Fibroblast of the conjunctiva (primary cell): ENCODE measurements around the gene SSBP3.

ENCODE experiments used
- DNase-seq: peaks from one replicate; pipeline ENCODE4 v3.0.0-alpha.2; 2010; ENCODE audit warnings: low read depth

Gene SSBP3

DNA sequence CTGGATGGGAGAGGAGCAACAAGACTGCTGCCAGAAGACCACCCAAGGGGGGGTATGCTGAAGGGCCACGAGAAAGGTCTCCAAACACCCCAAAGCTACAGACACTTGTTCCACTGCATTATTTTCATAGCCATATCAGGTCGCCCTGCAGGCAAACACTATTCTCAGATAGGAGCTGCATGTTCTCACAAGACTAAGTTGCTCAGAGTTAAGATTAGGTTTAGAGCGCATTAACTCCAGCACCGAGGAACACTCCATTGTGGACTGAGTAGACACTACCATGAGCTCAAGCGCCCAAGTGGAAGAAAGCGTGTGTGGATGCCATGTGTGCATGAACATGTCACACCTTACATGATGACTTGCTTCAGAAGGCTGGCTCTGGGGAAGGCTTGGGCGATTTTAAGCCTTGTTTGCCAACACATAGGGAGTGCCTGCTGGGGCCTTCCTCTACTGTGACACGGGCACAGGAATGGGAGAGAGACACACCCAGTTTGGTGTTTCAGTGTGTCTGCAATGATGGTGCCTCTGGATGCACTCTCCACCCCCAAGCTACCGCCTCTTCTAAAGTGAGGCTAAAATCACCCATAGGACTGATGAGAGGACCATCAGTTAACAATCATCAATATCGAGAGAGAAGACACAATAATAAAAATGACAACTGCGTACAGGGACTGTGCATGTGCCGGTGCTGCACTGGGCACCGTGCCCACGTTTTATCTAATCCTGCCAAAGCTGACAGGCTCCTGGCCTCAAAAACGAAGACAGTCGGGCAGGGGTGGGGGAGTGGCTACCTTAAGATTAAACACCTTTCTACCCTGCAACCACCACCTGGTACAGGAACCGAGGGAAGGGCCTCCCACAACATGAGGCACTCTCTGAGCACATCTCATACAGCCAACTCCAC is 34.9 kb downstream of the SSBP3 start:
- DNase-seq, result no peak

DNA sequence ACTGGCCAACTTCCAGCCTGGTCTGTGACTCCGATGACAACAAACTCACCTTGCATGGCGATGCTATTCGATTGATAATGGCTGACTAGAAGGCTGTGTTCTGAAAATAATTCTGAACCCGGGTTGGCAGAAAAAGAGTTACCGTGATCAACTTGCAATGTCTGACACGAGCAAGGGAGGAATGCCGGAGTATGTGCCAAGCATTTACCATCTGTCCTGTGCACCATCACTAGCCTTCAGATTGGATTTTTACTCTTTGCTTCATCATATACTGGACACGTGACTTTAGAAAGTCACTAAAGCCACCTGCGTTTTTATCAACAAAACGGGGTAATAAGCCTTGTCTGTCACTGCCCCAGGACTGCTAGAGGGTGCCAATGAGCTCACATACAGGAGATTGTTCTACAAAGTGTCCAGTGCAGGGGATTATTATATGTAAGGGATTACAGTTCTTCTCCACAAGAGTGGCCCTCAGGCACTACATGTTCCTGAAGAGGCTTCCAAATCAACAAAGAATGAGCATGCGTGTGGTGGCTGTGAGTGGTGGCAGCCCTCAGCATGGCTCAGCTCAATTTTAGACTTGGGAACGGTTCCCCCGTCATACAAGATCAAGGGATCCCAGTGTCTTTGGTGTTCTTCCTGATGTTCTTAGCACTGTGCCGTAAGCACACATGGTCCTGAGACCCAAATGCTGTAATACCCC is 35.8 kb downstream of the SSBP3 start:
- DNase-seq, result no peak

DNA sequence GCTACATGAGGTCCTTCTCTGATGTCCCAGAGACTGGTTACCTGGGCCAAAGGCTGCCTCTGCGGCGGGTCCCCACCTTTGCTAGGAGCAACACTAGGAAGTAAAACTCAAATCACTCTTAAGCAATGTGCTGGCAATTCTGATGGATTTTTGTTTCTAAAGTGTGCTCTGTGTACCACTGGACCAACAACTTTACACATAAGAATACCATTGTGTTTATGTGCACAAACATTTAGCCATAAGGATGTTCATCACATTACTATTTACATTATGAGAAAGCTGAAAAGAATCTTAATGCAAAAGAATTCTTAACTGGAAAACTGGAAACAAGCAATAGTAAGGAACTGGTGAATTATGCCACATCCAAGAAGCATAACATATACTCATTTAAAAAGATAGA is 38.6 kb downstream of the SSBP3 start:
- no peak for DNase-seq

DNA sequence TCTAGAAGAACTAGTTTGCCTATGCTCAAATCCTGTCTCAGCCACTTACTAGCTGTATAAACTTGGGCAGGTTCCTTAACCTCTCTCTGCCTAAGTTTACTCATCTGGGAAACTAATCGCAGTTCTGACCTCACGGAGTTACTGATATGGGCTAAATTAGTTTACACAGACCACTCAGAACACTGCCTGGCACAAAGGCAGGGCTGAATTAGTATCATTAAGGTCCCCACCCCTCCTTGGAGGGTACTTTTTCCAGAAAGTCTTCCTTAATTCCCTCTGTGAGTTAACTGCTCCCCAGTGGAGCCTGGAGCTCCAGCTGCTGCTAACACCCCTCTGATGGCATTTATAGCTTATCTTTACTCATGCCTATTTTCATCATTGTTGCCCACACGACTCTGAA is 40.3 kb downstream of the SSBP3 start:
- DNase-seq, result no peak

GRCh38 chr1:54365398-54365797 is 40.8 kb downstream of the SSBP3 start:
- no peak for DNase-seq

- DNase-seq, result no peak
Measured at GRCh38 chr1:54364995-54365394, 41.2 kb downstream of the SSBP3 start.

- DNase-seq, result no peak
Measured at GRCh38 chr1:54364582-54364981, 41.6 kb downstream of the SSBP3 start.

GRCh38 chr1:54363925-54364324 is 42.3 kb downstream of the SSBP3 start:
- no peak for DNase-seq

DNA sequence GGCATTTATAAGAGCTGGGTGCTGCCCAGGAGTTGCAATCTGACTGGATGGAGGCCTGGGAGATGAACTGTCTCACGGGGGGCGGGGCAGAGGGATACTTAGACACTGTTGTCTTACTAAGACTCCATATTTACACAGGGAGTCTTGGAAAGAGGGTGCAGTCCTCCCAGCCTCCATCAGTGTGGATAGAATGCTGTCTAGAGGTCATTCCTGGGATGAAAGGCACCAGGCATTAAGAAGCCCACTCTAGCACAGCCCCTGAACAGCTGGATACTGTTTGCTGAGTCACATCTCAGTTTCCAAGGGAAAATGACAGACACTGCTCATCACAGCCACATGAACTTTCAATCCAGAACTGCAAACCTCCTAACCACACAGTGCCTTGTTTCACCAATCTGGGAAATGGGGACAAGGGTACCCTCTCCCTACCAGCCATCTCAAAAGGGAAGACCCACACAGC is 43.3 kb downstream of the SSBP3 start:
- DNase-seq, result no peak

DNA sequence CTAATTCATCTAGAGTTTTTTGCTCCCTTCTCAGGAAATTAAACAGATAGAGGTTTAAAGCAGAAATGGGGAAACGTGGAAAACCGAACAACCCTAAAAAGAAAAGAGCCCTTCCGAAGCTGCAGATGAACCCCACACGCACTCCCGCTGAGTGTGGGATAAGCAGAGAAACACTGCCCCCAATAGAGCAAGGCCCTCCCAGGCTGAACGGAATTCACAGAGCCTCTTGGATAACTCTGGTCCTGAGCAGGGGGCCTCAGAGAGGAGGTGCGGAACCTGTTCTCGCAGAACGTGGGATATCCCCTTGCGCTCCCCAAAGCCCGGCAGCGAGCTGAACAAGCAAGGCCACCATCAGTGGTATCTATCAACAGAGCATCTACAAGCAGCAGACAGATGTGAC is 44.9 kb downstream of the SSBP3 start:
- no peak for DNase-seq

DNA sequence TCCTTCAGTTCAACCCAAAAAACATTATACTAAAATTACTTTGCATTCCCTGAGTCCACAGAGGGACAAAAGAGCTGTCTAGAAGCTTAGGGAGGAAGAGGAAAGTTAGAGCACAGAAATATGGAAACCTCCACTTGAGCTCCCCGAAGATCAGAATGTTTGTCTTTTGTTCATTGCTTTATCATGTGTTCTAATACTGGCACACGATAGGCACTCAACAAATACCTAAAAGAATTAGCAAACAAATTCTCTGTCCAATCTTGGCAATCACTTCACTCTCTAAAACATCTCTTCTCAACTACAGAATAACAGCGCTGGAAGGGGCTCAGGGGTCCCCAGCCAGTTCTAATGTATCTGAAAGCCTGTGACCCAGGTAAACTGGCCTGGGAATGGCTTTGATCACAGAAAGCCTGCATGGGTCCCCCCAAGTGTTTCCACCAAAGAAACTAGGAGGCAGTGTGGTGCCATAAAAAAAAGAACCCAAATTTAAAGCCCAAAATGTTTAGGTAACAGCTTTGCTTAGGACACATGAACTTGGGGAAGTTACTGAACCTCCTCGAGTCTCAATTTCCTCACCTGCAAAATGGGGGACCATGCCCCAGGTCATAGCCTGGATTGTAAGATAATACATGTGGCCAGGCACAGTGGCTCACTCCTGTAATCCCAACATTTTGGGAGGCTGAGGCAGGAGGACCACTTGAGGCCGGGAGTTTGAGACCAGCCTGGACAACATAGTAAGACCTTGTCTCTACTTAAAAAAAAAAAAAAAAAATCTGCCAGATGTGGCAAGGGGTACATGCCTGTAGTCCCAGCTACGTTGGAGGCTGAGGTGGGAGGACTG is 45.8 kb downstream of the SSBP3 start:
- DNase-seq, result no peak

DNA sequence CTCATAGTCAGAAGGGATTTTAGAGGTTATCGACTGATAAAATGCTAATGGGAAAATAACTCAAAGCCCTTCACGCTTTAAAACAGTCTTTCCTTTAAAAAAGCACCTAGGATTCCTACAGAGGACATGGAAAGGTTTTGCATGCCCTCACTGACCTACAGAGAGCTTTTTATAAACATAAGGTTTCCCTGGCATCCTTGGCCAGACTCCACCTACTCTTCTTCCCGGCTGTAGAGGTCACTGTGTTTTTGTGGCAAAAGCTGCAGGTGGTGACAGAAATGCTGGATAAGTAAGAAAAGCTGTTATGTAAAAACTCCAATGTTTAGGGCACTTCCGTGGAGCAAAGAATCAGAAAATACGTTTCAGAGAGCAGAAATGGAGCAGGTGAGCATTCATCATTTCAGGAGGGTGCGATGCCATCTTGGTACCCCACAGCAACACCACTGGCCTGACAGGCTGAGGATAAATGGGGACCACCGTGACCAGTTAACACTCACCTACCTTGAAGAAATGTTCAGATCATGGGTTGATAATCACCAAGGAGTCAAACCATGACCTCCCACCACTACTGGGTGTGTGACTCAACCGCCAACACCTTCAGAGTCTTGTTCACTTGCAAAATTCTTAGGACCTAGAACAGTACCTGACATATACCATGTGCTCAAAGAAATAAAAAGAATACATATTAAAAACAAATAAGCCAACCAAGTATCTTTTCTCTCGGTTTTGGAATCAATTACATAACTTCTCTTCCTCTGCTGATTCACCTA is 46.6 kb downstream of the SSBP3 start:
- DNase-seq, result no peak

DNA sequence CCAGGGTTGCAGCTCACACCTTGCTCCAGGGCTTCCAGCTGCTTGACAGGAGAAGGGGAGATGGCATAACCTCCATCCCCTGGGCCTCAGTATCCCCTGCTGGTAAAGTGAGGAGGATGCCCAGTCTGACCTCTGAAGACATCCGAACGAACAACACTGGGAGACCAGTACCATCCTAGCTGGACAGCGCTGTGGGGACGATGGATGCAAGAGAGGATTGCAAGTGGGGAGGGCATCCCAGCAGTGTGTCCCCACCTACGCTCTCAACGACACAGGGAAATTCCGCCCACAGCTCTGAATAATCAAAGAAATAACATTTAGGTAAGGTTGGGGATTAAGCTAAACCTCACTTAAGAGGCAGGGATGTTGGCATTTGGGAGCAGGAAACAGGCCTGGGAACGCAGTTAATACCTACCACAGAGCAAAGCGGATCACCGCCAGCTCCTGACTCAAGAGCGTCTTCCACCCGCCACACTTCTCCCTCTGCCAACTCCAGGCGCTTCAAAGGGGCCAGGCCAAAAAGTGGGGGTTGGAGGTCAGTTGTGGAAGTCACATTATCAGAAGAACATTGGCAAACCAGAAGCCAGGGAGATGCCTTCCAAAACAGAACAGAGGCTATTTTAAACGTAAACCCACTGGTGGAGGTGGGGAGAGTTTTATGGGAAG is 47.6 kb downstream of the SSBP3 start:
- DNase-seq, result no peak

DNA sequence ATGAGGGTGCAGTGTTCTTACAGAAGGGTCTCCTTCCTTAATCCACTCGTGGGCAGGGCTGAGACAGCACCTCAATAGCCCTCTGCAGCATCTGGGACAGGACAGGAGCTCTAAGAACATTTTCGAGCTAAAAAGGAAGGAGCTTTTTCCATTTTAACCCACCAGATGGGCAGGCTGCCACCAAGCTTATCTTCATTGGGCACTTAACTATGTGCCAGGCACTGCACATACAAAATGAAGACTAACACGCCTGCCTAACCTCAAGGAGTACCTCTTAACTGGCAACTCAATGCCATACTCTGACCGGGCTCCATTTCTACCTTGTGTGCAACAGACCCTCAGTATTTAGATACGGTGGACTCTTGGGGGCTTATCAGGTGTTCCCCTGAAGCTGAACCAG is 48.2 kb downstream of the SSBP3 start:
- DNase-seq, result no peak

DNA sequence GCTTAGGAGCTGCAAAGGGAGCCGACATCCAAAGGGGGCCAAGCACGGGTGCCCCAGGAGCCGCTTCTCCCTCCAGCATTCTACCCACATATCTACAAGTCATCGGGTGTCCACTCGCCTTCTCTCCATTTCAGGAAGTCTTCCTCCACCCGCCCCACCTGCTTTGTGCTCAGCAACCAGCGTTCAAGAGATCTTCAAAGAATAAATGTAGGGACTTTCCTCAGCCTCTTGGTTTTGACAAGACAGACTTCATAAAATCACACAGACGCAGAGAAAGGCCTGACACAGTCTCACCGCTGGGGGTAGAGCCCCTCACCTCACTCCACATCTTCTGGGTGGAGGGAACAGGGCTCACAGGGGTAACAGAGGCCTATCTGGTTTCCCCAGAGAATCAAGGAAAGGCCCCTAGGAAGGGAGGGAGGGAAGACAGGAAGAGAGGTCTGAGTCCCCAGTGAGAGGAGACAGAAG is 49.5 kb downstream of the SSBP3 start:
- DNase-seq, result no peak

DNA sequence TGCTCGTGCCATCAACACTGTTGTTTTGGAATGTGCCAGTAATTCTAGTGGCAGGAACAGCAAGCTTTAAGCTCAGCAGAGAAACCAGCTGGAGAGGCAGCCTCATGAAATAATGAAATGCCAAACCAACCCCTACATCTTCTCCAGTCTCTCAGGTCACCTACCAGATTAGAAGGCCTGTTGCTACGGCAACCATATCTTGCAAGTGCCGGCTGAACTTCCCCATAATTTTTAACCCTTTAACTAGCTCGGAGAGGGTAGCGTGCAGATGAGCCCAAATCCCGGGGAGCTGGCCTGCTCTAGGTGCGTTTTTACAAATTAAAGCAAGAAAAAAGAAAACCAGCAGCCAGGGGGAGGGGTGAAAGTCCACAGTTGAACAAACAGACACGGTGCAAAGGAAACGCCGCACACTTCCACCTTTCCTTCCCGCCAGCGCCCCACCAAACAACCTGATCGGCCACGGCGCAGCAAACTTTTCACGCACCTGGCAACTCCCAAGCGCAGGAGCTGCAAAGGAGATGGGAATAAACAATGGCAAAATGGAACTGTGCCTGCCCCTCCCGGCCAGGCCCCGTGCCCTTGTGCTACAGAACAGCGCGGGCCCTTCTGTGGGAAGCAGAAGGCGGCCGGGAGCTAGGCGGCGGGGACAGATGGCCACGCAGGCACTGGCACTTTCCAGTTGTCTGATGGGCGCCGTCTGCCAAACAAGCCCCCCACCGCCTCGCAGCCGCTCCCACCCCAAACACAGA is 50.1 kb downstream of the SSBP3 start:
- no peak for DNase-seq

- DNase-seq, result no peak
Measured at GRCh38 chr1:54354899-54355298, 51.3 kb downstream of the SSBP3 start.

GRCh38 chr1:54353959-54354358 is 52.2 kb downstream of the SSBP3 start:
- DNase-seq, result no peak

DNA sequence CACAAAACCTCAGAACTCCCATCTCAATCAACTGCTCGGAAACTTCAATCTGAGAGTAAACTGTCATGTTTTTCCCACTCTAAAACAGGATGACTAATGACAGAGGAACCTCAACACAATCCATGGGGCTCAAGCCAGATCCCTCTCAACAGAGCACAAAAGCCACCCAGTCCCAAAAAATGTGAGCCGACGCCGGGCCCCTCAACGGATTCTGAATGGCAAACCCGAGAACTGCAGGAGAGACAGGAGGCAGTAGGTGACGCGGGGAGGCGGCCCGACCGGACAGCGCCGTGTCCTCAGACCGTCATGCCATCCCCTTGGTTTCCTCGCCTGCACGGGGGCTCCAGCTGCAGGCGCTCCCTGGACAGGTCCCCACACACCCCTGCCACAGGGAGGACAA is 53.4 kb downstream of the SSBP3 start:
- DNase-seq, result no peak

GRCh38 chr1:54350360-54350759 is 55.8 kb downstream of the SSBP3 start:
- DNase-seq, result no peak
